K562 (cell line): ENCODE measurements around the gene NECTIN1. TPM values are rescaled to one million over a fixed set of nuclear protein-coding genes. Genes with fewer than 3 reads are reported as not detected.
A peak's percentile ranks its signal among the peaks of the same experiment; 100 is the strongest.

Experiments used
- CEBPB ChIP-seq: fragments of 450-650 bp; IDR thresholded peaks from 2 replicates; pipeline ENCODE4 v1.6.1; 2016; ENCODE audit warnings: missing genetic modification characterization, missing compliant biosample characterization
- COPS2 ChIP-seq: fragments of 450-650 bp; conservative IDR thresholded peaks from 2 replicates; pipeline ENCODE4 v1.6.1; 2016; ENCODE audit warnings: mild to moderate bottlenecking, moderate library complexity
- CSDE1 ChIP-seq, 2 experiments: fragments of 450-650 bp; IDR thresholded peaks; 2 replicates each; pipeline ENCODE4 v1.6.1; 2016; ENCODE audit warnings: mild to moderate bottlenecking in 1 of 2
- DEAF1 ChIP-seq: fragments of 450-650 bp; formaldehyde crosslinking; IDR thresholded peaks from 2 replicates; pipeline ENCODE4 v1.4.0; 2020; ENCODE audit warnings: mild to moderate bottlenecking, moderate library complexity
- FOSL1 ChIP-seq: fragments of 200-800 bp; sonication (Bioruptor generic); conservative IDR thresholded peaks from 2 replicates; pipeline ENCODE4 v1.6.1; 2016; ENCODE audit warnings: missing genetic modification characterization, missing compliant biosample characterization
- POLR2G ChIP-seq: fragments of 200-400 bp; formaldehyde crosslinking; IDR thresholded peaks from 2 replicates; pipeline ENCODE4 v1.6.1; 2017; ENCODE audit warnings: low read depth, mild to moderate bottlenecking, antibody characterized with exemption, low read length, moderate library complexity
- PTRF ChIP-seq: fragments of 450-650 bp; IDR thresholded peaks from 2 replicates; pipeline ENCODE4 v1.6.1; 2016; ENCODE audit warnings: mild to moderate bottlenecking, missing genetic modification characterization, missing compliant biosample characterization
- RBM25 ChIP-seq: fragments of 200-400 bp; formaldehyde crosslinking; IDR thresholded peaks from 2 replicates; pipeline ENCODE4 v1.6.1; 2018; ENCODE audit warnings: low read length, low read depth, moderate library complexity; ENCODE audit not compliant: severe bottlenecking
- TAF15 ChIP-seq: fragments of 200-400 bp; formaldehyde crosslinking; IDR thresholded peaks from 2 replicates; pipeline ENCODE4 v1.6.1; 2017; ENCODE audit warnings: mild to moderate bottlenecking, low read depth, low read length, moderate library complexity
- TRIM28 ChIP-seq: fragments of 450-650 bp; IDR thresholded peaks from 2 replicates; pipeline ENCODE4 v1.6.1; 2017
- ZKSCAN8 ChIP-seq: fragments of 200-800 bp; sonication (Bioruptor generic); IDR thresholded peaks from 2 replicates; pipeline ENCODE4 v1.6.1; 2016; ENCODE audit warnings: missing genetic modification characterization, missing compliant biosample characterization
- ZNF140 ChIP-seq: fragments of 250-450 bp; sonication (Bioruptor Pico); IDR thresholded peaks from 2 replicates; pipeline ENCODE4 v1.8.0; 2021; ENCODE audit warnings: moderate library complexity, mild to moderate bottlenecking, inconsistent platforms
- polyA plus RNA-seq, 8 experiments: library from polyadenylated mRNA; depleted of rRNA in 4 of 8; stranded (reverse) in 5 of 8; unstranded in 3 of 8; fragments of >200 nt; fragmentation: Nextera tagmentation in 2 of 8; fragmentation: Illumina TruSeq in 1 of 8; extraction: Ambion mirVana in 2 of 8; extraction: Trizol in 1 of 8; gene quantifications; 2 replicates each; pipeline versions ENCODE4 v1.2.1 to v1.2.3, GENCODE V29; 2011 to 2014; ENCODE audit warnings: inconsistent platforms in 1 of 8, missing spikeins in 1 of 8
- total RNA-seq, 7 experiments: library from RNA; depleted of rRNA in 6 of 7; stranded (reverse); fragments of >200 nt in 6 of 7; fragmentation: Illumina TruSeq in 2 of 7; extraction: Trizol in 2 of 7; gene quantifications; 2 replicates each; pipeline versions ENCODE4 v1.2.1 to v1.2.3, GENCODE V29; 2011 to 2021; ENCODE audit warnings: low replicate concordance in 1 of 7
- TF ChIP-seq, protein P1 (sequence below): fragments of 250-450 bp; sonication (Bioruptor Pico); IDR thresholded peaks from 2 replicates; pipeline ENCODE4 v1.4.0; 2020
- TF ChIP-seq, protein P2 (sequence below), 2 experiments: IDR thresholded peaks; 2 replicates each; pipeline ENCODE4 v1.6.1; 2011; ENCODE audit warnings: borderline replicate concordance in 1 of 2, control low read depth in 1 of 2, low read depth in 1 of 2, low read length in 1 of 2, mild to moderate bottlenecking in 1 of 2, mixed read lengths in 1 of 2, moderate library complexity in 1 of 2; ENCODE audit not compliant: insufficient read depth in 1 of 2, insufficient read length in 1 of 2, poor library complexity in 1 of 2, severe bottlenecking in 1 of 2; ENCODE audit errors: extremely low read depth in 1 of 2
- TF ChIP-seq, protein P3 (sequence below): fragments of 250-450 bp; sonication (Bioruptor Pico); IDR thresholded peaks from 2 replicates; pipeline ENCODE4 v1.4.0; 2020; ENCODE audit warnings: borderline replicate concordance

The NECTIN1 gene
- total and polyA plus RNA-seq, 9 of the 15 experiments (the other 6 are each of a cell fraction or from before 2014, with no cell fraction given), result 0.09 to 0.53 (median 0.23) TPM; not detected in 2

GRCh38 chr11:119594639-119595249 lies 134.3 kb downstream of the NECTIN1 start (continued):
- TF ChIP-seq, protein P1, sequence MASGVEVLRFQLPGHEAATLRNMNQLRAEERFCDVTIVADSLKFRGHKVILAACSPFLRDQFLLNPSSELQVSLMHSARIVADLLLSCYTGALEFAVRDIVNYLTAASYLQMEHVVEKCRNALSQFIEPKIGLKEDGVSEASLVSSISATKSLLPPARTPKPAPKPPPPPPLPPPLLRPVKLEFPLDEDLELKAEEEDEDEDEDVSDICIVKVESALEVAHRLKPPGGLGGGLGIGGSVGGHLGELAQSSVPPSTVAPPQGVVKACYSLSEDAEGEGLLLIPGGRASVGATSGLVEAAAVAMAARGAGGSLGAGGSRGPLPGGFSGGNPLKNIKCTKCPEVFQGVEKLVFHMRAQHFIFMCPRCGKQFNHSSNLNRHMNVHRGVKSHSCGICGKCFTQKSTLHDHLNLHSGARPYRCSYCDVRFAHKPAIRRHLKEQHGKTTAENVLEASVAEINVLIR (CRISPR knock-in tag), result no peak
- TF ChIP-seq, protein P2, sequence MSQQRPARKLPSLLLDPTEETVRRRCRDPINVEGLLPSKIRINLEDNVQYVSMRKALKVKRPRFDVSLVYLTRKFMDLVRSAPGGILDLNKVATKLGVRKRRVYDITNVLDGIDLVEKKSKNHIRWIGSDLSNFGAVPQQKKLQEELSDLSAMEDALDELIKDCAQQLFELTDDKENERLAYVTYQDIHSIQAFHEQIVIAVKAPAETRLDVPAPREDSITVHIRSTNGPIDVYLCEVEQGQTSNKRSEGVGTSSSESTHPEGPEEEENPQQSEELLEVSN (IDR thresholded peaks at IDR 0.05; ENCODE audit: borderline replicate concordance in 1 of 2, extremely low read depth in 1 of 2, insufficient read depth in 1 of 2, insufficient read length in 1 of 2, low read depth in 1 of 2, low read length in 1 of 2, poor library complexity in 1 of 2, severe bottlenecking in 1 of 2), result no peak
- TF ChIP-seq DEAF1 (CRISPR knock-in tag) (no peak), FOSL1 (tag) (peak; percentile 100), PTRF (tag) (0 out of 2 replicates have a peak, but pooled peaks have one; percentile 43), TRIM28 (no peak), CEBPB (tag) (no peak), RBM25 (no peak), CSDE1 (IDR thresholded peaks at IDR 0.05) (no peak), ZKSCAN8 (no peak), TAF15 (no peak), COPS2 (no peak), ZNF140 (CRISPR knock-in tag) (no peak), POLR2G (no peak)
- TF ChIP-seq, protein P3, sequence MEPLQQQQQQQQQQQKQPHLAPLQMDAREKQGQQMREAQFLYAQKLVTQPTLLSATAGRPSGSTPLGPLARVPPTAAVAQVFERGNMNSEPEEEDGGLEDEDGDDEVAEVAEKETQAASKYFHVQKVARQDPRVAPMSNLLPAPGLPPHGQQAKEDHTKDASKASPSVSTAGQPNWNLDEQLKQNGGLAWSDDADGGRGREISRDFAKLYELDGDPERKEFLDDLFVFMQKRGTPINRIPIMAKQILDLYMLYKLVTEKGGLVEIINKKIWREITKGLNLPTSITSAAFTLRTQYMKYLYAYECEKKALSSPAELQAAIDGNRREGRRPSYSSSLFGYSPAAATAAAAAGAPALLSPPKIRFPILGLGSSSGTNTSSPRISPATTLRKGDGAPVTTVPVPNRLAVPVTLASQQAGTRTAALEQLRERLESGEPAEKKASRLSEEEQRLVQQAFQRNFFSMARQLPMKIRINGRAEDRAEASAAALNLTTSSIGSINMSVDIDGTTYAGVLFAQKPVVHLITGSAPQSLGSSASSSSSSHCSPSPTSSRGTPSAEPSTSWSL (CRISPR knock-in tag), result no peak
